ENCODE results near the gene SPDL1. TPM values are rescaled to one million over a fixed set of nuclear protein-coding genes. Genes with fewer than 3 reads are reported as not detected.

Gene SPDL1
- total RNA-seq, 1 donor, result 10.9 TPM

DNA sequence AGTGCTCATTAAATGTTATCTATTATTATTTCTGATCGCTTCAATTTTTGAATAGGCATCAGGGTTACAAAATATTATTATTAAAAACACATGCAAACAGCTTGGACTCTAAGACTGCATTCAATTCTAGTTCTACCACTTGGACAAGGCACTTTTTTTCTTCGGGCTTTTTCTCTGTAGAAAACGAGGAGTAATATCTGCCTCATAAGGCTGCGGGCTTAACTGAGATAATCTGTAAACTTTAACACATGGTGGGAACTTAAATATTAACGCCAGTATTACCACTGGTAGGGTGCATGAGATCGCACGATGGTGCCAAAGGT lies 511 bp upstream of the SPDL1 start:
- Histone ChIP-seq H3K27ac (ENCODE audit: low read depth, low read length) (peak overlapping the region; percentile 59), H3K4me3 (ENCODE audit: insufficient read depth, low read length) (peak overlapping the region; percentile 87), H3K36me3 (ENCODE audit: insufficient read depth, low read length) (peaks cover 6% of the 10 kb centered on the region), H3K9me3 (ENCODE audit: low read depth, low read length) (no peaks in the 10 kb centered on the region), H2AFZ (ENCODE audit: low read length) (peak overlapping the region; percentile 75), H4K20me1 (ENCODE audit: insufficient read depth, low read length) (no peaks in the 10 kb centered on the region), H3K4me1 (ENCODE audit: insufficient read depth, low read length) (peaks cover 32% of the 10 kb centered on the region), H3K4me2 (ENCODE audit: insufficient read depth, low read length) (peak overlapping the region; percentile 91), H3K79me2 (ENCODE audit: insufficient read depth, low read length) (peaks cover 44% of the 10 kb centered on the region), H3K27me3 (ENCODE audit: insufficient read depth, low read length) (no peaks in the 10 kb centered on the region)
- no peak for DNase-seq (ENCODE audit: insufficient read length, low spot score, missing footprints)
- TF ChIP-seq, protein P1, sequence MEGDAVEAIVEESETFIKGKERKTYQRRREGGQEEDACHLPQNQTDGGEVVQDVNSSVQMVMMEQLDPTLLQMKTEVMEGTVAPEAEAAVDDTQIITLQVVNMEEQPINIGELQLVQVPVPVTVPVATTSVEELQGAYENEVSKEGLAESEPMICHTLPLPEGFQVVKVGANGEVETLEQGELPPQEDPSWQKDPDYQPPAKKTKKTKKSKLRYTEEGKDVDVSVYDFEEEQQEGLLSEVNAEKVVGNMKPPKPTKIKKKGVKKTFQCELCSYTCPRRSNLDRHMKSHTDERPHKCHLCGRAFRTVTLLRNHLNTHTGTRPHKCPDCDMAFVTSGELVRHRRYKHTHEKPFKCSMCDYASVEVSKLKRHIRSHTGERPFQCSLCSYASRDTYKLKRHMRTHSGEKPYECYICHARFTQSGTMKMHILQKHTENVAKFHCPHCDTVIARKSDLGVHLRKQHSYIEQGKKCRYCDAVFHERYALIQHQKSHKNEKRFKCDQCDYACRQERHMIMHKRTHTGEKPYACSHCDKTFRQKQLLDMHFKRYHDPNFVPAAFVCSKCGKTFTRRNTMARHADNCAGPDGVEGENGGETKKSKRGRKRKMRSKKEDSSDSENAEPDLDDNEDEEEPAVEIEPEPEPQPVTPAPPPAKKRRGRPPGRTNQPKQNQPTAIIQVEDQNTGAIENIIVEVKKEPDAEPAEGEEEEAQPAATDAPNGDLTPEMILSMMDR (IDR thresholded peaks at IDR 0.05; ENCODE audit: extremely low read depth, low read depth, low read length), result no peak

DNA sequence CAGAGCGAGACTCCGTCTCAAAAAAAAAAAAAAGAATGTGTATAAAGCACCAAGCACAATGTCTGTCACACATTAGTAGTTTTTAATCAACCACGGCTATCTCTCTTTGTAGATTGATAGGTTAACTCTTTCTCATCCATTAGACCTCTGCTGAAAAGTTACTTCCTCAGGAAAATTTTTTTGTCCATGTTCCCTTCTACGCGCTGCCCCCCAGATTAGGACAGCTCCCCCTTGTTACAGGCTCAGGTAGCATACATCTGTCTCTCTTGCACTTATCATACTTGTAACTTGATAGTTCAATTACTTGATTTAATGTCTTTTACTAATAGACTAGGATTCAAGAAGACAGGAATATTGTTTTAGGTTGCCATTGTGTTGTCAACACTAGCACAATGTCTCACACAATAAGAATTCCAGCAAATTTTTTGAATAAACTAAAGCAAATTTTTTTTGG lies 1.5 kb downstream of the SPDL1 start:
- TF ChIP-seq, protein P1 (IDR thresholded peaks at IDR 0.05; ENCODE audit: extremely low read depth, low read depth, low read length), result no peak
- peaks cover 24% of the 10 kb centered on the region for H3K36me3 ChIP-seq (ENCODE audit: insufficient read depth, low read length)
- peaks cover 32% of the 10 kb centered on the region for H3K4me1 ChIP-seq (ENCODE audit: insufficient read depth, low read length)
- peak overlapping the region; percentile 91 for H3K4me2 ChIP-seq (ENCODE audit: insufficient read depth, low read length)
- H3K79me2 ChIP-seq (ENCODE audit: insufficient read depth, low read length), result peaks cover 55% of the 10 kb centered on the region
- no peaks in the 10 kb centered on the region for H3K9me3 ChIP-seq (ENCODE audit: low read depth, low read length)
- DNase-seq (ENCODE audit: insufficient read length, low spot score, missing footprints), result no peak
- H3K27me3 ChIP-seq (ENCODE audit: insufficient read depth, low read length), result no peaks in the 10 kb centered on the region
- H3K27ac ChIP-seq (ENCODE audit: low read depth, low read length), result peak overlapping the region; percentile 59
- no peak overlapping the region for H2AFZ ChIP-seq (ENCODE audit: low read length)
- H4K20me1 ChIP-seq (ENCODE audit: insufficient read depth, low read length), result no peaks in the 10 kb centered on the region
- H3K4me3 ChIP-seq (ENCODE audit: insufficient read depth, low read length), result peak overlapping the region; percentile 87

DNA sequence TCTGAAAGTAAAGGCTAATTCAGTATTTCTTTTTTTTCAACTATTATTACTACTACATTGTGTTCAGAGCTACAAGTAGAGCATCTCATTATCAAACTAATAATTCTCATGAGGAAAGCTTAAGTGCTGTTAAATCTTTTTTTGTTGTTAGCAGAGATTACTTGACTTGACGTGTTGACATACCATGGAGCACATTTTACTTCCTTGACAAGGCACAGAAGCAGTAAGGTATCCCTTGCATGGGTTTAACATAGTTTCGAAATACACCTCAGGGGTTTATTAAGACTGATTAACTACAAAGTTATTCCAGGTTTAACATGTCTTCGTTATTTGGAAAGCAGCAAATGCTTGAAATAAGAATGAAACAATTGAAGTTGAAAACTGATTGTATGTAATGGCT lies 7.0 kb downstream of the SPDL1 start:
- peaks cover 42% of the 10 kb centered on the region for H3K79me2 ChIP-seq (ENCODE audit: insufficient read depth, low read length)
- H3K36me3 ChIP-seq (ENCODE audit: insufficient read depth, low read length), result peaks cover 69% of the 10 kb centered on the region
- H2AFZ ChIP-seq (ENCODE audit: low read length), result no peak overlapping the region

DNA sequence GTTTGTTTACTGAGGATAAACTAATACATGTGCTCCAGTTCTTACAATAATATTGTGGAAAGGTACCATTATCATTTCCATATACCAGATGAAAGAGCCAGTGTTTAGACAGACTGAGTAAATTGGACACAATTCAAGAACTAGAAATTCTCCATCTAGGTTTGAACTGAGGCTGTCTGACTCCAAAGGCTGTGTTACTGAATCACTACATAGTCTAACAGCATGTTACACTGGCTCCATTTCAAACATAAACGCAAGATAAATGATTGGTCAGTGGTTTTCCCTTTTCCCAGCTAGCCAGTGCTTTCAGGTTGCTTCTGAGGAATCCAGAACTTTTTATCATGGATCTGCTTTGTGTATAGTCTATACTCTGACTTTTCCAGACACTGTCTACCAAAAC lies 8.1 kb downstream of the SPDL1 start:
- H3K4me1 ChIP-seq (ENCODE audit: insufficient read depth, low read length), result peaks cover 9% of the 10 kb centered on the region
- H3K4me2 ChIP-seq (ENCODE audit: insufficient read depth, low read length), result no peak overlapping the region
- peak overlapping the region; percentile 1 for H3K27ac ChIP-seq (ENCODE audit: low read depth, low read length)
- H3K4me3 ChIP-seq (ENCODE audit: insufficient read depth, low read length), result no peak overlapping the region
- H3K79me2 ChIP-seq (ENCODE audit: insufficient read depth, low read length), result peaks cover 32% of the 10 kb centered on the region
- peak; percentile 65 for DNase-seq (ENCODE audit: insufficient read length, low spot score, missing footprints)
- H3K27me3 ChIP-seq (ENCODE audit: insufficient read depth, low read length), result no peaks in the 10 kb centered on the region
- peaks cover 79% of the 10 kb centered on the region for H3K36me3 ChIP-seq (ENCODE audit: insufficient read depth, low read length)
- TF ChIP-seq, protein P1 (IDR thresholded peaks at IDR 0.05; ENCODE audit: extremely low read depth, low read depth, low read length), result no peak
- no peak overlapping the region for H2AFZ ChIP-seq (ENCODE audit: low read length)
- H4K20me1 ChIP-seq (ENCODE audit: insufficient read depth, low read length), result no peaks in the 10 kb centered on the region
- no peaks in the 10 kb centered on the region for H3K9me3 ChIP-seq (ENCODE audit: low read depth, low read length)

More for the DNA sequence above, 7.0 kb downstream of the SPDL1 start:
- H3K27me3 ChIP-seq (ENCODE audit: insufficient read depth, low read length), result no peaks in the 10 kb centered on the region
- H3K4me3 ChIP-seq (ENCODE audit: insufficient read depth, low read length), result no peak overlapping the region
- H3K9me3 ChIP-seq (ENCODE audit: low read depth, low read length), result no peaks in the 10 kb centered on the region
- H3K27ac ChIP-seq (ENCODE audit: low read depth, low read length), result no peak overlapping the region
- no peak for DNase-seq (ENCODE audit: insufficient read length, low spot score, missing footprints)
- H3K4me1 ChIP-seq (ENCODE audit: insufficient read depth, low read length), result peaks cover 18% of the 10 kb centered on the region
- no peaks in the 10 kb centered on the region for H4K20me1 ChIP-seq (ENCODE audit: insufficient read depth, low read length)
- TF ChIP-seq, protein P1 (IDR thresholded peaks at IDR 0.05; ENCODE audit: extremely low read depth, low read depth, low read length), result no peak
- H3K4me2 ChIP-seq (ENCODE audit: insufficient read depth, low read length), result no peak overlapping the region

All from osteoblast (primary cell).